Lung (tissue), 12 donors: Measurements from ENCODE around the gene ACOT12. TPM values are rescaled to one million over a fixed set of nuclear protein-coding genes. Genes with fewer than 3 reads are reported as not detected.

Experiments
- ATAC-seq: fragments of 200-7000 bp; cut with Tn5 transposase; one replicate; pipeline ENCODE4 v1.9.1; 2020; ENCODE audit warnings: moderate number of reproducible peaks; ENCODE audit not compliant: insufficient read depth, low FRiP score
- DNase-seq, 3 donors: peaks; one replicate each; pipeline ENCODE4 v3.0.0-alpha.2; 2013 to 2017
- H3K27ac ChIP-seq, 2 donors: one replicate each; pipeline ENCODE4 v1.5.1; 2013; ENCODE audit warnings: mild to moderate bottlenecking in 2 of 2, moderate library complexity in 2 of 2, control low read depth in 1 of 2, inconsistent platforms in 1 of 2, low read depth in 1 of 2, low read length in 1 of 2
- H3K27me3 ChIP-seq, 3 donors: one replicate each; pipeline ENCODE4 v1.5.1; 2013; ENCODE audit warnings: low read length in 2 of 3; ENCODE audit not compliant: control insufficient read depth in 3 of 3, insufficient read depth in 3 of 3
- H3K36me3 ChIP-seq, 4 donors: one replicate each; pipeline ENCODE4 v1.5.1; 2013; ENCODE audit warnings: low read length in 4 of 4, mild to moderate bottlenecking in 1 of 4, moderate library complexity in 1 of 4; ENCODE audit not compliant: control insufficient read depth in 4 of 4, insufficient read depth in 4 of 4
- H3K4me1 ChIP-seq, 5 donors: one replicate each; pipeline ENCODE4 v1.5.1; 2013; ENCODE audit warnings: low read length in 5 of 5, mild to moderate bottlenecking in 2 of 5, moderate library complexity in 1 of 5; ENCODE audit not compliant: control insufficient read depth in 5 of 5, insufficient read depth in 5 of 5
- H3K4me3 ChIP-seq: one replicate; pipeline ENCODE4 v1.5.1; 2013; ENCODE audit warnings: mild to moderate bottlenecking, control low read depth, moderate library complexity
- H3K9ac ChIP-seq, 2 donors: one replicate each; pipeline ENCODE4 v1.5.1; 2013; ENCODE audit warnings: low read length in 2 of 2, control low read depth in 1 of 2; ENCODE audit not compliant: insufficient read depth in 1 of 2
- H3K9me3 ChIP-seq, 4 donors: one replicate each; pipeline ENCODE4 v1.5.1; 2013; ENCODE audit warnings: low read length in 3 of 4, mild to moderate bottlenecking in 1 of 4, moderate library complexity in 1 of 4; ENCODE audit not compliant: control insufficient read depth in 4 of 4, insufficient read depth in 3 of 4
- CTCF ChIP-seq: IDR thresholded peaks from 2 replicates; pipeline ENCODE4 v1.5.1; 2012; ENCODE audit warnings: mild to moderate bottlenecking; ENCODE audit errors: control extremely low read depth, extremely low read depth
- WGBS, 2 donors: extraction: QIAGEN DNeasy Blood & Tissue Kit; methylation state at CpG; one replicate each; pipeline ENCODE4 v1.1.7; 2013; 5-methylcytosine and 5-hydroxymethylcytosine counted together
- polyA plus RNA-seq, 2 donors: library from polyadenylated mRNA; stranded (reverse); fragments of 200-250 nt; gene quantifications; one replicate each; pipeline ENCODE4 v1.2.1, GENCODE V29; 2013
- total RNA-seq, 2 donors: library from RNA; depleted of rRNA in 1 of 2; stranded (reverse); fragments of >200 nt in 1 of 2; gene quantifications; one replicate each; pipeline ENCODE4 v1.2.1, GENCODE V29; 2014 to 2021
- donor health status: control.
- donor health status: control.
- donor health status: Bipolar disorder and iron deficiency.
- donor health status: healthy.
- donor health status: DM: yes; HTN: yes; CAD: no.

ACOT12 gene
- total and polyA plus RNA-seq, 4 donors: not detected

- no peak overlapping the region for H3K9ac ChIP-seq
- no peaks in the 10 kb centered on the region for H3K27me3 ChIP-seq
- H3K36me3 ChIP-seq: no peaks in the 10 kb centered on the region
- TF ChIP-seq CTCF: no peak
- 74 to 82% methylated on average over 2 of the region's 2 CpGs for WGBS, 2 donors
- ATAC-seq: no peak
- no peak overlapping the region for H3K4me3 ChIP-seq
- no peak for DNase-seq
- no peak overlapping the region for H3K27ac ChIP-seq
- no peaks in the 10 kb centered on the region for H3K4me1 ChIP-seq
- no peaks in the 10 kb centered on the region for H3K9me3 ChIP-seq
Observed at GRCh38 chr5:81354093-81354492, 39.8 kb downstream of the ACOT12 start.

- no peak for ATAC-seq
- no peak for DNase-seq
- no peak overlapping the region for H3K27ac ChIP-seq
- H3K9me3 ChIP-seq: no peaks in the 10 kb centered on the region
- H3K27me3 ChIP-seq: no peaks in the 10 kb centered on the region
- H3K36me3 ChIP-seq: no peaks in the 10 kb centered on the region
- no peaks in the 10 kb centered on the region for H3K4me1 ChIP-seq
- H3K9ac ChIP-seq: no peak overlapping the region
- 57 to 75% methylated on average over 5 of the region's 5 CpGs for WGBS, 2 donors
- H3K4me3 ChIP-seq: no peak overlapping the region
- no peak for TF ChIP-seq CTCF
Observed at GRCh38 chr5:81353189-81353588, 40.7 kb downstream of the ACOT12 start.

DNA sequence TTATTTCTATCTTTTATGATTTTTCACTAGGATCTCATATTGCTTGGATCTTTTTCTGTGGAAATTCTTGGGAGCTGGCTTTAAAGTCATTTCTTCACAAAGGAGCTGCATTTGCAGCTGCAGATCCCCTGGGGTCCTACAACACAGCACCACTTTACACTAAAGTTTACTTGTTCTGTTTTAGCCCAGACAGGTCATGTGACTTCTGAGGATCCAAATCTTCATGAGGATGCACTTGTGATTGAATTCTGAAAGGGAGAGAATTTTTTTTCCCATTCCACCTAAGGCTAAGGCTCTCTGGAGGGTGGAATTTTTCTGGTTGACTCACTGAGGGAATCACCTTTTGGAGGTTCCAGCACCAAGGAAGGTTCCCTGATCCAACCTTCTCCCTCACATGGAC lies 43.4 kb downstream of the ACOT12 start:
- Histone ChIP-seq H3K27ac (no peak overlapping the region), H3K9ac (no peak overlapping the region), H3K27me3 (no peaks in the 10 kb centered on the region), H3K9me3 (no peaks in the 10 kb centered on the region), H3K4me3 (no peak overlapping the region), H3K36me3 (no peaks in the 10 kb centered on the region), H3K4me1 (no peaks in the 10 kb centered on the region)
- ATAC-seq: no peak
- DNase-seq: no peak
- no peak for TF ChIP-seq CTCF

GRCh38 chr5:81349161-81349560 lies 44.8 kb downstream of the ACOT12 start:
- ATAC-seq (no peak), DNase-seq (no peak)
- 70 to 73% methylated on average over 4 of the region's 4 CpGs for WGBS, 2 donors
- TF ChIP-seq CTCF: no peak
- Histone ChIP-seq H3K27ac (no peak overlapping the region), H3K27me3 (no peaks in the 10 kb centered on the region), H3K9me3 (no peaks in the 10 kb centered on the region), H3K36me3 (no peaks in the 10 kb centered on the region), H3K9ac (no peak overlapping the region), H3K4me1 (no peaks in the 10 kb centered on the region), H3K4me3 (no peak overlapping the region)
